Endometrium (tissue), 2 donors: ENCODE measurements around the gene MDN1.

ENCODE experiments used
- FAIRE-seq: peaks from 2 replicates; lab custom pipeline; 2012; peaks lifted over from hg19 to GRCh38; lab: Jason Lieb, UNC
- donor health status: control.
- donor health status: control.

The MDN1 gene

DNA sequence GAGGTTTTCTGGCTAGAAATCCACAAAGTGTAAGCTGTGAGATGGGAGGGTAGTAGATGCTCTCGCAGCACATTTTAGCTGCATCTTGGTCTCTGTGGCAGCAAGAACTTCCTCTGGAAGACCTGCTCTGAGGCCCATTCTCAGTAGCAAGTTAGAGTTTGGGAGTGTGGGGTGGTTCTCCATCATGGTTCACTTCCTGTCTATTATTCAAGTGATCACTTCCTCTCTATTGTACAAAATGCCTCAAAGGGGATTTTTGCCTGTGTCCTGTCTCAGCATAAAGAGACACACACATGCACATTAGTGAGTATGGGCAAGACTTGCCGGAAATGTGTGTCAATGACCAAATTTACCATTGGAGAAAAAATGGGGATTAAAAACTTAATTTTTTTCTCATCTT lies 223.5 kb downstream of the MDN1 start:
- no peak for FAIRE-seq
